Pancreas (tissue), 10 donors: ENCODE results near the gene UBAC2. TPM values are rescaled to one million over a fixed set of nuclear protein-coding genes. Genes with fewer than 3 reads are reported as not detected.

ENCODE experiments used
- ATAC-seq, 4 donors: fragments of 200-7000 bp; cut with Tn5 transposase; one replicate each; pipeline versions ENCODE4 v1.8.0 to v1.9.1; 2020; ENCODE audit warnings: mild to moderate bottlenecking in 4 of 4, moderate library complexity in 4 of 4
- DNase-seq, 6 donors: peaks; one replicate each; pipeline ENCODE4 v3.0.0-alpha.2; 2020
- FAIRE-seq: peaks from 2 replicates; lab custom pipeline; 2012; peaks lifted over from hg19 to GRCh38; lab: Jason Lieb, UNC
- H3K27ac ChIP-seq, 4 donors: fragments of 200-600 bp; sonication (generic); 1 replicate in 3 of 4; 2 replicates in 1 of 4; pipeline versions ENCODE4 v1.5.0 to v1.8.0; 2020
- H3K27me3 ChIP-seq, 4 donors: fragments of 200-600 bp; one replicate each; pipeline ENCODE4 v1.8.0; 2021
- H3K36me3 ChIP-seq, 3 donors: fragments of 200-600 bp; sonication (generic) in 1 of 3; one replicate each; pipeline versions ENCODE4 v1.5.0 to v1.8.0; 2020 to 2021
- H3K4me1 ChIP-seq, 3 donors: fragments of 200-600 bp; one replicate each; pipeline ENCODE4 v1.8.0; 2021
- H3K4me3 ChIP-seq, 4 donors: fragments of 200-600 bp; sonication (generic) in 2 of 4; one replicate each; pipeline versions ENCODE4 v1.5.0 to v1.8.0; 2020 to 2021
- H3K9me3 ChIP-seq, 4 donors: fragments of 200-600 bp; one replicate each; pipeline ENCODE4 v1.8.0; 2021
- WGBS, 2 donors: extraction: QIAGEN DNeasy Blood & Tissue Kit; methylation state at CpG; one replicate each; pipeline ENCODE4 v1.1.7; 2013; 5-methylcytosine and 5-hydroxymethylcytosine counted together
- intact Hi-C, 3 donors: fragments of 100-400 bp; cut with DNase I; formaldehyde crosslinking; loops; one replicate each; pipeline versions ENCODE4 v1.11.1 to v1.14.2; 2022
- polyA plus RNA-seq, 2 donors: library from polyadenylated mRNA; stranded (reverse); fragments of 200-250 nt; gene quantifications; one replicate each; pipeline ENCODE4 v1.2.3, GENCODE V29; 2013
- total RNA-seq, 6 donors: library from RNA; stranded (reverse); fragmentation: NEBNext Ultra II Directional in 4 of 6; extraction: Animal tissue kit (Norgen Biotek cat#: 25700) in 4 of 6; gene quantifications; one replicate each; pipeline versions ENCODE4 v1.2.1 to v1.2.4, GENCODE V29; 2021 to 2023
- TF ChIP-seq, protein P1 (sequence below), 4 donors: fragments of 200-600 bp; sonication (generic) in 3 of 4; IDR thresholded peaks; one replicate each; pipeline versions ENCODE4 v1.5.0 to v1.8.0; 2021; ENCODE audit warnings: antibody characterized with exemption in 4 of 4
- donor health status: healthy with polysubstance abuse.
- donor health status: DM: no; HTN: no; CAD: no; lungs with moderate emphysema.
- donor health status: DM: no; HTN: no; CAD: no.
- donor health status: control.
- donor health status: control.
- donor health status: Bipolar disorder and iron deficiency.
- donor health status: DM: yes; HTN: yes; CAD: no.
- donor health status: DM: no; HTN: no; CAD: no.
- donor health status: DM: no; HTN: no; CAD: no.
- donor health status: DM: yes; HTN: yes; CAD: no.

The UBAC2 gene
- total and polyA plus RNA-seq, 8 donors, result 17.5 to 29.5 (median 26.9) TPM

DNA sequence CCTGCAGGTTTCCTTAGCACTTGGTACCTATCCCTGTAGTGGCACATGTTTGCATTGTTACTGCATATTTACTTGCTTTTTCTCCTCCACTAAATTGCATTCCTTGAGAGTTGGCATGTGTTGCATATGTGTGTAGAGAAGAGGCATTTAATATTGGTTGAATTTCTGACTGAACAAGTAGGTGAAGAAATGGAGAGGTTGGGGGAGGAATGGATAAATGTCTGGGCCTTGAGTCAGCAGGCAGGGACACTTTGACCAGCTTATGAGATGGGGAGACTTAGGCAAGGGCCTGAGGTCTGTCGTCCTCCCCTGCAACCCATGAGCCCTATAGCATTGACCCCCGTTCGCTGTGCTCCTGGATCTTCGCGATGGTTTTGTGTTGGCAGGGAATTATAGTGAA, 59.6 kb downstream of the UBAC2 start:
- Histone ChIP-seq H3K36me3 (no peaks in the 10 kb centered on the region), H3K4me3 (no peak overlapping the region), H3K9me3 (no peaks in the 10 kb centered on the region), H3K27ac (no peak overlapping the region), H3K27me3 (no peaks in the 10 kb centered on the region), H3K4me1 (no peaks in the 10 kb centered on the region)
- 71 to 73% methylated on average over 5 of the region's 5 CpGs for WGBS, 2 donors
- ATAC-seq (no peak), FAIRE-seq (no peak), DNase-seq (no peak)
- intact Hi-C loops, result loop anchor here in 2 of 3 donors (5.0 to 10.0 kb wide), 2 partner anchors 83 to 175 kb away; no protein-coding TSS in a partner anchor
- TF ChIP-seq, protein P1, sequence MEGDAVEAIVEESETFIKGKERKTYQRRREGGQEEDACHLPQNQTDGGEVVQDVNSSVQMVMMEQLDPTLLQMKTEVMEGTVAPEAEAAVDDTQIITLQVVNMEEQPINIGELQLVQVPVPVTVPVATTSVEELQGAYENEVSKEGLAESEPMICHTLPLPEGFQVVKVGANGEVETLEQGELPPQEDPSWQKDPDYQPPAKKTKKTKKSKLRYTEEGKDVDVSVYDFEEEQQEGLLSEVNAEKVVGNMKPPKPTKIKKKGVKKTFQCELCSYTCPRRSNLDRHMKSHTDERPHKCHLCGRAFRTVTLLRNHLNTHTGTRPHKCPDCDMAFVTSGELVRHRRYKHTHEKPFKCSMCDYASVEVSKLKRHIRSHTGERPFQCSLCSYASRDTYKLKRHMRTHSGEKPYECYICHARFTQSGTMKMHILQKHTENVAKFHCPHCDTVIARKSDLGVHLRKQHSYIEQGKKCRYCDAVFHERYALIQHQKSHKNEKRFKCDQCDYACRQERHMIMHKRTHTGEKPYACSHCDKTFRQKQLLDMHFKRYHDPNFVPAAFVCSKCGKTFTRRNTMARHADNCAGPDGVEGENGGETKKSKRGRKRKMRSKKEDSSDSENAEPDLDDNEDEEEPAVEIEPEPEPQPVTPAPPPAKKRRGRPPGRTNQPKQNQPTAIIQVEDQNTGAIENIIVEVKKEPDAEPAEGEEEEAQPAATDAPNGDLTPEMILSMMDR (IDR thresholded peaks at IDR 0.05), result no peak

DNA sequence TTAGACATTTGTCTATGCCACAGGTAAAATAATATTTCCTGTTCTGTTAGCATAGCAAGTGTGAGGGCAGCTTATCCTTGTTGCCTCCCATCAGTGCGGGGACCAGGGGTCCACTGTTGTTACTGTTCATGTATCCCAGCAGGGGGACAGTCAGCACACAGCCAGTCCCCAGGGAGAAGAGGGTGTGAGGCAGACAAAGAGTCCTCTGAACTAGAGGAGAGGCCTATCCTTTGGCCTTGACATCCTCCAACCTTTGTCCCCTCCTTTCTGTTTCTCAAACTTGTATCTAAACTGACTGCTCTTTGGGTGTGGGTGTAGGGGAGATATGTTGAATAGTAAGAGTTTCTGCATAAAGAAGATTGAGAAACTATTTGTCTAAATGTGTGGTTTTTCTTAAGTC, 60.4 kb downstream of the UBAC2 start:
- DNase-seq, result no peak
- TF ChIP-seq, protein P1 (IDR thresholded peaks at IDR 0.05), result no peak
- Histone ChIP-seq H3K27me3 (no peaks in the 10 kb centered on the region), H3K36me3 (no peaks in the 10 kb centered on the region), H3K4me3 (no peak overlapping the region), H3K27ac (no peak overlapping the region), H3K9me3 (no peaks in the 10 kb centered on the region), H3K4me1 (no peaks in the 10 kb centered on the region)
- no peak for FAIRE-seq
- ATAC-seq, result no peak
- intact Hi-C loops, result loop anchor here in 2 of 3 donors (5.0 to 10.0 kb wide), 2 partner anchors 84 to 174 kb away; no protein-coding TSS in a partner anchor
- 97 to 100% methylated on average over 1 of the region's 1 CpG for WGBS, 2 donors

DNA sequence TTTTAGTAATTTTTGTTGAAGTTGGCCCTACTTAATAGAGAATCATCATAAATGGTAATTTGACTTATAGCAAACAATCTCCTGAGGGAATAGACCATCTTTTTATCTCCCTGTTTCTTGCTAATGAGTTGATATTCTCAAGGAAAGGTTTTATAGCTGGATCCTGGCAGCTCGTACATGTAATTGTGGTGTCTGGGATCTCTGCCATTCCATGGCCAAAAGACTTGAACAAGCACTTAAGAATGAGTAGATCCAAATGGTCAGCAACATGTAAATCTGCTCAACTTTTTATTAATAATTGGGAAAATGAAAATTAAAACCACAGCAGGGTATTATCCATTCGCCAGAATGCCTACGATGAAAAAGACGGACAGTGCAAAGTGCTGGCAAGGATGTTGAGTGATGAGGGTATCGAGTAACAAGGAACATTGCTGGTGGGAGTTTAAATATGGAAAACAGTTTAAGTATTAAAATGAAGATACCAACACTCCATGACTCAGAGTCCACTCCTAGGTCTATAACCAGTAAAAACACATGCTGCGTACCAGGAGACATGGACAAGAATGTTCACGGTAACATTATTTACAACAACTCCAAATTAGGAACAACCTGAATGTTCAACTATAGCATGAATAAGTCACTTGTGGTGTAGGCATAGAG, 62.6 kb downstream of the UBAC2 start:
- H3K4me3 ChIP-seq, result no peak overlapping the region
- intact Hi-C loops, result loop anchor here in 2 of 3 donors (5.0 to 10.0 kb wide), 2 partner anchors 86 to 172 kb away; no protein-coding TSS in a partner anchor
- DNase-seq (no peak), FAIRE-seq (no peak), ATAC-seq (no peak)
- 92 to 94% methylated on average over 7 of the region's 7 CpGs for WGBS, 2 donors
- no peaks in the 10 kb centered on the region for H3K4me1 ChIP-seq
- no peaks in the 10 kb centered on the region for H3K9me3 ChIP-seq
- TF ChIP-seq, protein P1 (IDR thresholded peaks at IDR 0.05), result no peak
- no peaks in the 10 kb centered on the region for H3K36me3 ChIP-seq
- H3K27me3 ChIP-seq, result no peaks in the 10 kb centered on the region
- no peak overlapping the region for H3K27ac ChIP-seq

DNA sequence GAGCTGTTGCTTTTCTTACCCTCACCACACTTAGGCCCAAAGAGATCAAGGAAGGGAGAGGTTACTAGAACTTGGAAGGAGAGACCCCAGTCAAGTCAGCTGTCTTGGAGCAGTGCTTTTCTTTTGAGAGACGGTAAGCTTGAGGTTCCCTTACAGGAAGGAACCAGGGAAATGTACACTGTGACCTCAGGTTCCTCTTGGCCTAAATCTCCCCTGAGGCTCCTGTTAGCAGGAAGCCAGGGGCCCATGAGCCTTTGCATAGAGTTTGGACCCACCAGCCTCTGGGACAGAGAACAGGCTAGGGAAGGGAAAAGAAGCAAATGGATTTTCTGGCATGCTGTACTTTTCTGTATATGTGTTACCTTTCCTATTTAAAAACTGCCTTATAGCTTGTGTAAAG, 63.4 kb downstream of the UBAC2 start:
- ATAC-seq (no peak), DNase-seq (no peak), FAIRE-seq (no peak)
- no peak overlapping the region for H3K4me3 ChIP-seq
- TF ChIP-seq, protein P1 (IDR thresholded peaks at IDR 0.05), result no peak
- H3K27ac ChIP-seq, result no peak overlapping the region
- H3K9me3 ChIP-seq, result no peaks in the 10 kb centered on the region
- no peaks in the 10 kb centered on the region for H3K36me3 ChIP-seq
- no peaks in the 10 kb centered on the region for H3K4me1 ChIP-seq
- 73 to 83% methylated on average over 1 of the region's 1 CpG for WGBS, 2 donors
- no peaks in the 10 kb centered on the region for H3K27me3 ChIP-seq
- intact Hi-C loops, result loop anchor here in 2 of 3 donors (5.0 to 10.0 kb wide), 2 partner anchors 87 to 171 kb away; no protein-coding TSS in a partner anchor
